Measurements from ENCODE around the gene FMR1NB. TPM values are rescaled to one million over a fixed set of nuclear protein-coding genes. Genes with fewer than 3 reads are reported as not detected.

Gene FMR1NB
- total RNA-seq, 6 donors from 2014 or later = not detected

DNA sequence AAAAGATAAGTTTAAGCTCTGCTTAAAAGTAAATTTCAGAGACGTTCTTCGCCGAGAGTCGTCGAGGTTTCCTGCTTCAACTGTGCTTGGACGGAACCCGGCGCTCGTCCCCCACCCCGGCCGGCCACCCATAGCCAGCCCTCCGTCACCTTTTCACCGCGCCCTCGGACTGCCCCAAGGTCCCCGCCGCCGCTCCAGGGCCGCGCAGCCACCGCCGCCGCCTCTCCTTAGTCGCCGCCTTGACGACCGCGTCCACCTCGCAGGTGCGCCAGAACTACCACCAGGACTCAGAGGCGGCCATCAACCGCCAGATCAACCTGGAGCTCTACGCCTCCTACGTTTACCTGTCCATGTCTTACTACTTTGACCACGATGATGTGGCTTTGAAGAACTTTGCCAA, 70.8 kb downstream of the FMR1NB start:
- Histone ChIP-seq H3K27ac (no peak overlapping the region), H3K36me3 (no peaks in the 10 kb centered on the region), H3K27me3 (no peaks in the 10 kb centered on the region), H3K4me3 (no peak overlapping the region), H3K4me1 (no peaks in the 10 kb centered on the region), H3K9me3 (no peaks in the 10 kb centered on the region)
- TF ChIP-seq, protein P1, sequence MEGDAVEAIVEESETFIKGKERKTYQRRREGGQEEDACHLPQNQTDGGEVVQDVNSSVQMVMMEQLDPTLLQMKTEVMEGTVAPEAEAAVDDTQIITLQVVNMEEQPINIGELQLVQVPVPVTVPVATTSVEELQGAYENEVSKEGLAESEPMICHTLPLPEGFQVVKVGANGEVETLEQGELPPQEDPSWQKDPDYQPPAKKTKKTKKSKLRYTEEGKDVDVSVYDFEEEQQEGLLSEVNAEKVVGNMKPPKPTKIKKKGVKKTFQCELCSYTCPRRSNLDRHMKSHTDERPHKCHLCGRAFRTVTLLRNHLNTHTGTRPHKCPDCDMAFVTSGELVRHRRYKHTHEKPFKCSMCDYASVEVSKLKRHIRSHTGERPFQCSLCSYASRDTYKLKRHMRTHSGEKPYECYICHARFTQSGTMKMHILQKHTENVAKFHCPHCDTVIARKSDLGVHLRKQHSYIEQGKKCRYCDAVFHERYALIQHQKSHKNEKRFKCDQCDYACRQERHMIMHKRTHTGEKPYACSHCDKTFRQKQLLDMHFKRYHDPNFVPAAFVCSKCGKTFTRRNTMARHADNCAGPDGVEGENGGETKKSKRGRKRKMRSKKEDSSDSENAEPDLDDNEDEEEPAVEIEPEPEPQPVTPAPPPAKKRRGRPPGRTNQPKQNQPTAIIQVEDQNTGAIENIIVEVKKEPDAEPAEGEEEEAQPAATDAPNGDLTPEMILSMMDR (IDR thresholded peaks at IDR 0.05) = no peak
- DNase-seq (peak in 1 of 2 donors; percentile 41), ATAC-seq (ENCODE audit: low FRiP score in 2 of 2) (no peak)
- WGBS, 2 donors = 83 to 90% methylated on average over 32 to 35 of the region's 35 CpGs

DNA sequence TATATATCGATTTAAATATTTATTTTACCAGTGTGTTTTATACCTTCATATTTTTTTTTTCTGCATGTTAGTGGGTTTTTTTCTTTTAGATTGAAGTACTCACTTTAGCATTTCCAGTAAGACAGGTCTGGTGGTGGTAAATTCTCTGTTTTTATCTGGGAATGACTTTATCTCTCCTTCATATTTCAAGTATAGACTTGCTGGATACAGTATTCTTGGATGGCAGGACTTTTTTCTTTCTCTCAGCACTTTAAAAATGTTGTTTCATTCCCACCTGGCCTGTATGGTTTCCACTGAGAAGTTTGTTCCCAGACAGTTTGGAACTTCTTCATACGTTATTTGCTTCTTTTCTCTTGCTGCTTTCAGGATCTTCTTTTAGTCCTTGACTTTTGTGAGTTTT, 86.1 kb downstream of the FMR1NB start:
- DNase-seq (no peak), ATAC-seq (ENCODE audit: low FRiP score in 2 of 2) (no peak)
- Histone ChIP-seq H3K9me3 (peaks cover 0 to 7% (median 3%) of the 10 kb centered on the region in 4 donors), H3K36me3 (no peaks in the 10 kb centered on the region), H3K4me1 (no peaks in the 10 kb centered on the region), H3K4me3 (no peak overlapping the region), H3K27ac (no peak overlapping the region), H3K27me3 (no peaks in the 10 kb centered on the region)
- WGBS, 2 donors = 94 to 97% methylated on average over 2 of the region's 2 CpGs
- TF ChIP-seq POLR2AphosphoS5 (IDR thresholded peaks at IDR 0.05) (no peak), POLR2A (IDR thresholded peaks at IDR 0.05) (no peak), EP300 (IDR thresholded peaks at IDR 0.05) (no peak)
- TF ChIP-seq, protein P1 (IDR thresholded peaks at IDR 0.05) = no peak

DNA sequence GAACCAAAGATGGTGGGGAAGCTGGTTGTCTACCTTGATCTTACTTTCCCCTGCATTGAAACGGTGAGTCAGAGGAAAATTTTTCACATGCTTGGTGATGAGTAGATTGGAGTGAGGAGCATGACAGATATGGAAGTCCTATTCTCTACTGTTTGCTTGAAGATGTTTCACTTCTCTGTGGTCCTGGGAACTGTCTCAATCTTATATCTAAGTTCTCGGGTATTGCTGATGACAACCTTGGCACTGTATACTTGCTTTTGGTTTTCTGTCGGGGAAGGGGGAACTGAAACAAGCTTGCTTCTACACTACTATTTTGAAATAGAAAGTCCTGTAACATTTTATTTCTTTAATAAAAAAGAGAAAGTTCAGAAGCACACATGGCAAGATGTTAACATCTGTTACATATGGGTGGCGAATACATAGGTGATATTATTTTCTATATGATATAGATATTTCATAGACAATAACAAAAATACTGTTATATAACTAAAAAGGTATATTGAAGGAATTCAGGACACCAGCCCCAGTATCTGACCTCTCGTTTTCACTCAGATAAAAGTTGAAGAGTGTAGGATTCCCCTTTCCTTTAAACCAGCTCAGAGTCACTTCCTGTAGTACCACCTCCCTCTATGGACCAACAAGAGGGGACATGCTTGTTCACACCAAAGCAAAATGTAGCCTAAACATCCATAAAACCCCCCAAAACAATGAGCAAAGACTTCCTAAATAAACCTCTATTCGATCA, 88.8 kb downstream of the FMR1NB start:
- H3K27ac ChIP-seq = no peak overlapping the region
- no peaks in the 10 kb centered on the region for H3K36me3 ChIP-seq
- H3K9me3 ChIP-seq = peaks cover 0 to 7% (median 3%) of the 10 kb centered on the region in 4 donors
- H3K4me3 ChIP-seq = no peak overlapping the region
- TF ChIP-seq POLR2A (IDR thresholded peaks at IDR 0.05) = no peak
- TF ChIP-seq, protein P1 (IDR thresholded peaks at IDR 0.05) = no peak
- no peak for TF ChIP-seq POLR2AphosphoS5 (IDR thresholded peaks at IDR 0.05)
- no peak for TF ChIP-seq EP300 (IDR thresholded peaks at IDR 0.05)
- 74 to 86% methylated on average over 6 of the region's 6 CpGs for WGBS, 2 donors
- ATAC-seq (ENCODE audit: low FRiP score in 2 of 2) (no peak), DNase-seq (no peak)
- no peaks in the 10 kb centered on the region for H3K27me3 ChIP-seq
- H3K4me1 ChIP-seq = no peaks in the 10 kb centered on the region

DNA sequence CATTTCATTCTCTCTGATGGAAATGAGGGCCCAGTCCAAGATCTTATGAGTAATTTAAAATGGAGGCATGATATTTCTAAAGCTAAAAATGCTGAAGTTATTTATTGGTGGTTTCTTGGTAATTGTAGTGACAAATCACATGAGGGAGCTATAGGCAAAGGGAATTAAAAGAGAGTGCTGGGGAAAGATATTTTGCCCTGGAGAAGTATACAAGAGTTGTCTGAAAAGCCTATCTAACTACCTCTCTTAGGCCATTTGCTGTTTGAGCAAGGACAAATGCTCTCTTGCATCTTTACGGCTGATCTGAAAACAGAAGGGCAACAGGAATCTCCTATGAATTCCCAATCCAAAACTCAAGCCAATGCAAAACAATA, 89.4 kb downstream of the FMR1NB start:
- no peak overlapping the region for H3K27ac ChIP-seq
- no peaks in the 10 kb centered on the region for H3K36me3 ChIP-seq
- no peaks in the 10 kb centered on the region for H3K27me3 ChIP-seq
- DNase-seq = no peak
- TF ChIP-seq EP300 (IDR thresholded peaks at IDR 0.05) (no peak), POLR2AphosphoS5 (IDR thresholded peaks at IDR 0.05) (no peak), POLR2A (IDR thresholded peaks at IDR 0.05) (no peak)
- no peaks in the 10 kb centered on the region for H3K4me1 ChIP-seq
- no peak overlapping the region for H3K4me3 ChIP-seq
- H3K9me3 ChIP-seq = peaks cover 0 to 7% (median 3%) of the 10 kb centered on the region in 4 donors
- WGBS, 2 donors = 95 to 100% methylated on average over 1 of the region's 1 CpG
- ATAC-seq (ENCODE audit: low FRiP score in 2 of 2) = no peak

Small RNA genes within 50 kb of the gene (small RNA-seq; reads per million reads assigned to genes)
- gene RNA5SP524 = 0 reads per million in 4 donors

Other genes starting within 250 kb of the FMR1NB start
- gene FMR1, start 69.4 kb upstream of the FMR1NB start, total RNA-seq = 10 to 100 TPM; 29.2 to 76.4 (median 39.7) TPM